Measurements from ENCODE around the gene HCFC1R1.
"Not testable (repeated sequence)": the region's sequence is repeated elsewhere in the genome, so short reads cannot be mapped to it uniquely, and the experiment has no call there.

HCFC1R1 gene

GRCh38 chr16:3057181-3058138 lies 33.7 kb upstream of the HCFC1R1 start:
- no peak for DNase-seq (ENCODE audit: low read depth)

- no peak for DNase-seq (ENCODE audit: low read depth)
Observed at GRCh38 chr16:3056336-3057180, 32.8 kb upstream of the HCFC1R1 start.

- not testable (repeated sequence) for DNase-seq (ENCODE audit: low read depth)
Observed at GRCh38 chr16:3055734-3056115, 32.0 kb upstream of the HCFC1R1 start.

- no peak for DNase-seq (ENCODE audit: low read depth)
Observed at GRCh38 chr16:3054965-3055733, 31.4 kb upstream of the HCFC1R1 start.

GRCh38 chr16:3053330-3053710 lies 29.6 kb upstream of the HCFC1R1 start:
- DNase-seq (ENCODE audit: low read depth): not testable (repeated sequence)

- not testable (repeated sequence) for DNase-seq (ENCODE audit: low read depth)
Observed at GRCh38 chr16:3052571-3053329, 29.0 kb upstream of the HCFC1R1 start.

- no peak for DNase-seq (ENCODE audit: low read depth)
Observed at GRCh38 chr16:3051494-3051893, 27.8 kb upstream of the HCFC1R1 start.

- DNase-seq (ENCODE audit: low read depth): no peak
Observed at GRCh38 chr16:3051009-3051408, 27.3 kb upstream of the HCFC1R1 start.

- no peak for DNase-seq (ENCODE audit: low read depth)
Observed at GRCh38 chr16:3050487-3050886, 26.7 kb upstream of the HCFC1R1 start.

GRCh38 chr16:3049921-3050481 lies 26.3 kb upstream of the HCFC1R1 start:
- no peak for DNase-seq (ENCODE audit: low read depth)

- DNase-seq (ENCODE audit: low read depth): no peak
Observed at GRCh38 chr16:3047387-3047720, 23.6 kb upstream of the HCFC1R1 start.

- DNase-seq (ENCODE audit: low read depth): no peak
Observed at GRCh38 chr16:3046641-3047386, 23.1 kb upstream of the HCFC1R1 start.

GRCh38 chr16:3045758-3046640 lies 22.3 kb upstream of the HCFC1R1 start, which contains the start of gene MMP25:
MMP25 (plus strand) TSS chr16:3046561; CDS start chr16:3046918, 357 bp downstream.
- DNase-seq (ENCODE audit: low read depth): no peak

GRCh38 chr16:3044708-3045107 lies 21.0 kb upstream of the HCFC1R1 start:
- DNase-seq (ENCODE audit: low read depth): no peak

GRCh38 chr16:3042376-3042775 lies 18.6 kb upstream of the HCFC1R1 start:
- DNase-seq (ENCODE audit: low read depth): no peak

- no peak for DNase-seq (ENCODE audit: low read depth)
Observed at GRCh38 chr16:3038896-3039295, 15.2 kb upstream of the HCFC1R1 start.

GRCh38 chr16:3038256-3038655 lies 14.5 kb upstream of the HCFC1R1 start:
- no peak for DNase-seq (ENCODE audit: low read depth)

- no peak for DNase-seq (ENCODE audit: low read depth)
Observed at GRCh38 chr16:3036726-3037315, 13.1 kb upstream of the HCFC1R1 start, which contains the start of gene BICDL2. BICDL2 (minus strand) TSS chr16:3036944; CDS start chr16:3035496, 1,448 bp downstream.
